Coronary artery (tissue), 2 donors: Measurements from ENCODE around the gene ST7L.

Experiments
- DNase-seq: peaks from one replicate; pipeline ENCODE4 v3.0.0-alpha.2; 2017; ENCODE audit warnings: low spot score
- H3K27ac ChIP-seq, 2 donors: fragments of 200-600 bp; sonication (generic); one replicate each; pipeline ENCODE4 v1.5.1; 2016 to 2019
- H3K4me3 ChIP-seq: fragments of 200-600 bp; sonication (generic); 2 replicates; pipeline ENCODE4 v1.5.1; 2016; ENCODE audit warnings: mild to moderate bottlenecking, moderate library complexity
- TF ChIP-seq, protein P1 (sequence below): fragments of 200-600 bp; sonication (generic); IDR thresholded peaks from one replicate; pipeline ENCODE4 v1.5.1; 2019; ENCODE audit warnings: antibody characterized with exemption

The ST7L gene

DNA sequence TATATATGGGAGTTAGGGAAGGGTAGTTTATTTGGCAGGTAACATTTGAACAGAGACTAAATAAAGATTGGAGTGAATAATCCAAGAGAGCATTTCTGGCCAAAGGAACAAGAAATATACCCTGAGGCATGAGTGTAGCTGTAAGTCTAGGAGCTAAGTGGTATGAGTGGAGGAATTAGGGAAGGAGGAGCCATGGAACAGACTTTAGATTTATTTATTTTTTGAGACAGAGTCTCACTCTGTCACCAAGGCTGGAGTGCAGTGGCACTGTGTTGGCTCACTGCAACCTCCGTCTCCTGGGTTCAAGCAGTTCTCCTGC, 19.1 kb upstream of the ST7L start:
- TF ChIP-seq, protein P1, sequence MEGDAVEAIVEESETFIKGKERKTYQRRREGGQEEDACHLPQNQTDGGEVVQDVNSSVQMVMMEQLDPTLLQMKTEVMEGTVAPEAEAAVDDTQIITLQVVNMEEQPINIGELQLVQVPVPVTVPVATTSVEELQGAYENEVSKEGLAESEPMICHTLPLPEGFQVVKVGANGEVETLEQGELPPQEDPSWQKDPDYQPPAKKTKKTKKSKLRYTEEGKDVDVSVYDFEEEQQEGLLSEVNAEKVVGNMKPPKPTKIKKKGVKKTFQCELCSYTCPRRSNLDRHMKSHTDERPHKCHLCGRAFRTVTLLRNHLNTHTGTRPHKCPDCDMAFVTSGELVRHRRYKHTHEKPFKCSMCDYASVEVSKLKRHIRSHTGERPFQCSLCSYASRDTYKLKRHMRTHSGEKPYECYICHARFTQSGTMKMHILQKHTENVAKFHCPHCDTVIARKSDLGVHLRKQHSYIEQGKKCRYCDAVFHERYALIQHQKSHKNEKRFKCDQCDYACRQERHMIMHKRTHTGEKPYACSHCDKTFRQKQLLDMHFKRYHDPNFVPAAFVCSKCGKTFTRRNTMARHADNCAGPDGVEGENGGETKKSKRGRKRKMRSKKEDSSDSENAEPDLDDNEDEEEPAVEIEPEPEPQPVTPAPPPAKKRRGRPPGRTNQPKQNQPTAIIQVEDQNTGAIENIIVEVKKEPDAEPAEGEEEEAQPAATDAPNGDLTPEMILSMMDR = no peak
- no peak for DNase-seq
- Histone ChIP-seq H3K27ac (no peak overlapping the region), H3K4me3 (no peak overlapping the region)

DNA sequence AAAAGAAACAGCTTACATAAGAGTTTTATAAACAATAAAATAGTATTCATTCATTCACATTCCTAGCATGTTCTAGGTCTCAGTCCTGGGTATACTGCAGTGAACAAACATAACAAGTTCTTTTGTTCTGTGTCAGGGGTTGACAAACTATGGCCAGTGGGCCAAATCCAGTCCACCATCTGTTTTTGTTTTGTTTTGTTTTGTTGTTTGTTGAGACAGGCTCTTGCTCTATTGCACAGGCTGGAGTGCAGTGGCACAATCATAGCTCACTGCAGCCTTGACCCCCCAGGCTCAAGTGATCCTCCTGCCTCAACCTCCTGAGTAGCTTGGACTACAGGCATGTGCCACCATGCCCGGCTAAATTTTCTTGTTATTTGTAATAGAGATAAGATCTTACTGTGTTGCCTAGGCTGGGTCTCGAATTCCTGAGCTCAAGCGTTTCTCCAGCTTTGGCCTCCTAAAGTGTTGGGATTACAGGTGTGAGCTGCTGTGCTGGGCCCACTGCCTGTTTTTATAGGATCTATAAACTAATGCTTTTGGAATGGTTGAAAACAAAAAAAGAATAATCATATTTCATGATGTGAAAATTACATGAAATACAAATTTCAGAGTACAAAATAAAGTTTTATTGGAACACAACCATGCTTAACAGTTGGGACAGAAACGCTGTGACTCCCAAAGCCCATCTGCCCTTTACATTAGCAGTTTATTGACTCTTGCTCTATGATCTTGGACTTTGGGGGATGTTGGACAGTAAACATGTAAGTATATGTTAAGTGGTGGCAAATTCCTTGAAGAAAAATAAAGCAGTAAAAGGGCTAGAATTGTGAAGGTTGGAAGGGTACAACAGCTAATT, 18.5 kb upstream of the ST7L start:
- TF ChIP-seq, protein P1 = no peak
- Histone ChIP-seq H3K4me3 (no peak overlapping the region), H3K27ac (no peak overlapping the region)
- no peak for DNase-seq

DNA sequence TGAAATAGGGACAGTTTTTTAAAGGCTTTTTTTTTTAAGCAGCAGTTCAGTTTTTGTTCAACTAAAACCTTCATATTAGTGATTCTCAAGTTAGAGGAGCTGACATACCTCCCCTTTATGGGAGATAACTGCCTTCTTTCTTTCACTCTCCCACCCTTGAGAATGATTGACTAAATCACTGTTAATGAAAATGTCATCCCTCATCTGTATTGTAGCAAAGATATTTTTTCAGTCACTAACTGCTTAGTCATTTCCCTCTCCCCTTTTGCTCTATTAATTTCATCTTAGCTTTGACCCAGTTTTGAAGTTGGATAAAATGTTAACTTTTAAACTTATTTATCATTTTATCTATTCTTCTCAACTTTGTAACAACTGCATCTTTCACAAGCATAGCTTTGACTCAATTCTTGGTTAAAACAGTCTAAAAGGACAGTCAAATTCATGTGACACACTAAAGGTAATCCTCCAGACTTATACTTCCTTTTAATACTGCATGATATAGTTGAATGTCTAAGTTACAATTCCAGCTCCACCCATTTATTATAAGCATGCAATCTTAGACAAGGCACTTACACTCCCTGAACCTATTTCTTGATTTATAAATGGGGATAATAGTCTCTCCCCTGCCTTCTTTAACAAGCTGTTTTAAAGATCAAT, 17.8 kb upstream of the ST7L start:
- DNase-seq = no peak
- Histone ChIP-seq H3K27ac (no peak overlapping the region), H3K4me3 (no peak overlapping the region)
- TF ChIP-seq, protein P1 = no peak

DNA sequence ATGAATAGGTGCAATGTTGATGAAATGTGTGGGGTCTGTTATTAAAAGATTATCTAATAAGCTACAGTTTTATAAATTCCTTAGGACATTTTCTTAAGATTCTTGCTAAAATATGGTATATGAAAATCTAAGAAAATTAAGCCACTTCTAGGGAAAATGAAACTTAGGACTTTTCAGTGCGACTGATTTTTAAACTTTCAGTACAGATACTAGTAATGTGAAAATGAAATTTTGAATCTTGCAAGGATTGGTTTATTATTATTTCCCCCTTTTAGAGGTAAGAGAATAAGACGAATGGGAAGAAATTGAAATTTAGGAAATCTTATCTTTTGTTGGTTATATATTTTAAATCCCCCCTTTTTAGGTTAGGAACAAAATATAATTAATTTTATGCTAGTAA, 17.1 kb upstream of the ST7L start:
- Histone ChIP-seq H3K27ac (no peak overlapping the region), H3K4me3 (no peak overlapping the region)
- TF ChIP-seq, protein P1 = no peak
- DNase-seq = no peak

DNA sequence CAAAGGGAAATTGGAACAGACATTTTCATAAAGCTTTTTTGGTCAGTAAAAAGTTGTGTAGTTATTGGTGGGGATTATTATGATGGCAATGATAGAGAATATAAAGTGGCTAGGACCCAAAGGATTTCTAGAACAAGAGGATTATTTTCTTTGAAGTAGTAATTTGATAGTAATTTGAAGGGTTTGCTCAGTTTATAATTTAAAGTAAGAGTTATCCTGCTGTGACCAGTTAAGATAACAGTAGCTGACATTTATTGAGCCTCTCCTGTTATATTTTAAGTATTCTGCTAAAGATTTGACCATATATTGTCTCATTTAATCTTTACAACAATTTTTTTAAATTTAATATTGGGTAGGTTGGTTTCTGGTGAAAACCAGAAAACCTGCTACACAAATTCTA, 15.4 kb upstream of the ST7L start:
- TF ChIP-seq, protein P1 = no peak
- H3K27ac ChIP-seq = no peak overlapping the region
- DNase-seq = no peak
- H3K4me3 ChIP-seq = no peak overlapping the region

DNA sequence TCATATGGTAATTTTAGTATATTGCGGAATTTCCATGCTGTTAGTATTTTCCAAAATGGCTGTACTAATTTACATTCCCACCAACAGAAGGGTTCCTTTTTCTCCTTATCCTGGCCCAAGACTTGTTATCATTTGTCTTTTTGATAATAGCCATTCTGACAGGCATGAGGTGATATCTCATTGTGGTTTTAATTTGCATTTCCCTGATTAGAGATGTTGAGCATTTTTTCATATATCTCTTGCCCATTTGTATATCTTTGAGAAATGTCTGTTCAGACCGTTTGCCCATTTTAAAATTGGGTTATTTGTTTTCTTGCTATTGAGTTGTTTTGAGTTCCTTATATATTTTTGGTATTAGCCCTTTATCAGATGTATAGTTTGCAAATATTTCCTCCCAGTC, 14.7 kb upstream of the ST7L start:
- no peak for DNase-seq
- H3K4me3 ChIP-seq = no peak overlapping the region
- H3K27ac ChIP-seq = no peak overlapping the region
- TF ChIP-seq, protein P1 = no peak

DNA sequence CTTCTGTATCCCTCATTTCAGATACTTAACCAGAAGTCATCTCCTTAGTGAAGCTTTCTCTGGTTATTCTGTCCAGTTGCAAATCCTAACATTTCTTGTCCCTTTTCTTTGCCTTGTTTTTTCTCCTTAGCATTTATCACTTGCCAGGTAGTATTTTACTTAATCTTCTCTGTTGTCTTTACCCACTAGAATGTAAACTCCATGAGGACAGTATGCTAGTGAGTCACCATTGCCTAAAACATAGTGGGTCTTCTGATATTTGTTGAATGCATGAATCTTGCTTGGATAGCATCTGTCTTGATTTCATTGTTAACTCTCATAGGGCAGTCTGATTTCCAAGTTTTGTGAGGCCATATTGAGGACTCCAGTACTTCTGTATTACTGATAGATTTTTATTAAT, 10.3 kb upstream of the ST7L start:
- no peak overlapping the region for H3K4me3 ChIP-seq
- no peak for DNase-seq
- H3K27ac ChIP-seq = no peak overlapping the region
- TF ChIP-seq, protein P1 = no peak
